Measurements from ENCODE around the gene ATP6V0B. TPM values are rescaled to one million over a fixed set of nuclear protein-coding genes. Genes with fewer than 3 reads are reported as not detected.

ATP6V0B gene
- total and polyA plus RNA-seq, 2 of the 4 experiments (the other 2 are of a cell fraction), result 72.1 to 169 TPM

DNA sequence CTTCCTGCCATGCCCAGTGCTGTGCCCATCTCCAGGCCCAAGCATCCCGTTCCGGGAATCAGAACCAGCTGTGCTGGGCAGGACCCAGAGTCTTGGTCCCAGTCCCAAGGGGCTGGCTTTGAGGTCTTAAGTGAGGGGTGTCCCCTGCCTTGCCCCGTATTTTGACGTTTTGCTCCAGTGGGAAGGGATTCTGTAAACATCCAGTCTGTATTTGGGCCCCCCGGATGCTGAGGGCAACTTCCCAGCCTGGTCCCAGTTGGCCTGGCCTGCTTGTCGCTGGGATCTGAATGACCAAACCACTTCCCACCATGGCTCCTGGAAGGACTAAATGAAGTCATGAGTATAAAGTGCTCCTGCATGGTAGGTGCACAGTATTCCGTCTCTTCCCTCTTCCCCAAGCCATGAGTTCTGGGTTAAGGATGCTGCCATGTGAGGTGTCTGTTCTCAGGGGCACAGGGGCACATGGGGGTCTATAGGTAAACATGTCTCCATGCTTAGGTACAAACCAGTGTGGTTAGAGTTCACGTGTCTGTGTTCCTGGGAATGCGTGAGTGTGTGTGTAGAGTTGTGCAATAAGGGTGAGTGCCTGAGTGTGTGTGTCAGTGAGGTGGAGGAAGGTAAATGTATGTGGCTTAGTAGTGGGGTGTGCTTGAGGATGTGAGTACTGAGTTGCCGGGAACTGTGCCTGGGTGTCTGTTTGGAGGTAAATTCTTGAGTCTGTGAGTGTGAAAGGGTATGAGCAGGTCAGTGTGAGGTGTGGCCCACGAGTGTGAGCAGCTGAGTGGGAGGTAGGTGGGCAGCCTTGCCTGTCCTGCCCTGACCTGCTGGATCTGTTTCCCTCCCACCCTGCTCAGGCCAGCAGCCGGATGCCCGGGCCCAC, 5.7 kb downstream of the ATP6V0B start:
- H2BK20ac ChIP-seq (ENCODE audit: low read depth, low read length), result no peak overlapping the region
- in situ Hi-C loops (cut with MboI; ENCODE audit: low sequenced_read_pairs) (no loop called here), intact Hi-C loops (cut with micrococcal nuclease) (no loop called here), dilution Hi-C loops (cut with HindIII; ENCODE audit: low sequenced_read_pairs, unreplicated experiment) (no loop called here)
- peak overlapping the region; percentile 90 for H4K91ac ChIP-seq (ENCODE audit: insufficient read depth, low read depth, low read length)
- peak overlapping the region; percentile 75 for H3K9ac ChIP-seq (ENCODE audit: low read depth, low read length)
- WGBS, 2 experiments (ENCODE audit: extremely low coverage in 2 of 2, insufficient read length in 1 of 2), result 60% methylated on average over 1 of the region's 13 CpGs; no CpG with 5 or more reads in 1 of the 2 experiments
- peak overlapping the region; percentile 95 for H3K4ac ChIP-seq (ENCODE audit: low read depth, low read length)
- no peaks in the 10 kb centered on the region for H3K9me3 ChIP-seq (ENCODE audit: control insufficient read depth, insufficient read depth, low read length)
- H3K36me3 ChIP-seq (ENCODE audit: control insufficient read depth, insufficient read depth, low read length), result peaks cover 47% of the 10 kb centered on the region
- no peaks in the 10 kb centered on the region for H3K27me3 ChIP-seq (ENCODE audit: control insufficient read depth, insufficient read depth, low read length)
- ATAC-seq (ENCODE audit: low read depth) (peak; percentile 2), DNase-seq (peak; percentile 56)
- peak overlapping the region; percentile 72 for H3K4me3 ChIP-seq (ENCODE audit: insufficient read depth, low read depth, low read length)
- H3K4me1 ChIP-seq (ENCODE audit: control insufficient read depth, insufficient read depth, low read length), result peaks cover 21% of the 10 kb centered on the region
- H4K5ac ChIP-seq (ENCODE audit: low read depth, low read length), result no peak overlapping the region
- TF ChIP-seq, protein P1, sequence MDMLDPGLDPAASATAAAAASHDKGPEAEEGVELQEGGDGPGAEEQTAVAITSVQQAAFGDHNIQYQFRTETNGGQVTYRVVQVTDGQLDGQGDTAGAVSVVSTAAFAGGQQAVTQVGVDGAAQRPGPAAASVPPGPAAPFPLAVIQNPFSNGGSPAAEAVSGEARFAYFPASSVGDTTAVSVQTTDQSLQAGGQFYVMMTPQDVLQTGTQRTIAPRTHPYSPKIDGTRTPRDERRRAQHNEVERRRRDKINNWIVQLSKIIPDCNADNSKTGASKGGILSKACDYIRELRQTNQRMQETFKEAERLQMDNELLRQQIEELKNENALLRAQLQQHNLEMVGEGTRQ (IDR thresholded peaks at IDR 0.05; ENCODE audit: low read depth, low read length), result no peak
- TF ChIP-seq CEBPB (IDR thresholded peaks at IDR 0.05; ENCODE audit: low read depth, low read length), result peak; percentile 97
- TF ChIP-seq, protein P2, sequence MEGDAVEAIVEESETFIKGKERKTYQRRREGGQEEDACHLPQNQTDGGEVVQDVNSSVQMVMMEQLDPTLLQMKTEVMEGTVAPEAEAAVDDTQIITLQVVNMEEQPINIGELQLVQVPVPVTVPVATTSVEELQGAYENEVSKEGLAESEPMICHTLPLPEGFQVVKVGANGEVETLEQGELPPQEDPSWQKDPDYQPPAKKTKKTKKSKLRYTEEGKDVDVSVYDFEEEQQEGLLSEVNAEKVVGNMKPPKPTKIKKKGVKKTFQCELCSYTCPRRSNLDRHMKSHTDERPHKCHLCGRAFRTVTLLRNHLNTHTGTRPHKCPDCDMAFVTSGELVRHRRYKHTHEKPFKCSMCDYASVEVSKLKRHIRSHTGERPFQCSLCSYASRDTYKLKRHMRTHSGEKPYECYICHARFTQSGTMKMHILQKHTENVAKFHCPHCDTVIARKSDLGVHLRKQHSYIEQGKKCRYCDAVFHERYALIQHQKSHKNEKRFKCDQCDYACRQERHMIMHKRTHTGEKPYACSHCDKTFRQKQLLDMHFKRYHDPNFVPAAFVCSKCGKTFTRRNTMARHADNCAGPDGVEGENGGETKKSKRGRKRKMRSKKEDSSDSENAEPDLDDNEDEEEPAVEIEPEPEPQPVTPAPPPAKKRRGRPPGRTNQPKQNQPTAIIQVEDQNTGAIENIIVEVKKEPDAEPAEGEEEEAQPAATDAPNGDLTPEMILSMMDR (conservative IDR thresholded peaks at IDR 0.05; ENCODE audit: low read depth, low read length), result no peak
- no peak for TF ChIP-seq SMC3 (IDR thresholded peaks at IDR 0.05; ENCODE audit: low read depth, low read length)
- 0 out of 2 replicates have a peak, but pooled peaks have one; percentile 10 for TF ChIP-seq BHLHE40 (IDR thresholded peaks at IDR 0.05; ENCODE audit: low read depth, low read length)
- peak overlapping the region; percentile 65 to 79 for H4K8ac ChIP-seq (ENCODE audit: low read depth in 2 of 2, low read length in 2 of 2)
- peak overlapping the region; percentile 88 for H3K14ac ChIP-seq (replicated peaks; ENCODE audit: low read depth, low read length)
- ChIA-PET CTCF (no interaction called here), POLR2A (ENCODE audit: unreplicated experiment) (no interaction called here)
- peak overlapping the region; percentile 69; the same call in 1 of the 3 replicates for H2BK15ac ChIP-seq (ENCODE audit: low read depth, low read length)
- H3K18ac ChIP-seq (ENCODE audit: low read depth, low read length), result no peak overlapping the region
- H2BK5ac ChIP-seq (ENCODE audit: low read depth, low read length, poor library complexity, severe bottlenecking), result peak overlapping the region; percentile 69
- H3K23ac ChIP-seq (ENCODE audit: low read depth, low read length), result peak overlapping the region; percentile 81
- H2AK9ac ChIP-seq (replicated peaks; ENCODE audit: low read depth, low read length, poor library complexity), result peak overlapping the region; percentile 100
- peak overlapping the region; percentile 76 for H2AK5ac ChIP-seq (ENCODE audit: low read depth, low read length)
- H3K4me2 ChIP-seq (ENCODE audit: low read depth, low read length), result peak overlapping the region; percentile 96
- H3K9me1 ChIP-seq (ENCODE audit: insufficient read depth, low read length), result peaks cover 41% of the 10 kb centered on the region
- H2AFZ ChIP-seq (replicated peaks; ENCODE audit: low read length, poor library complexity), result peak overlapping the region; percentile 91
- peak overlapping the region; percentile 86 for H3K27ac ChIP-seq (ENCODE audit: insufficient read depth, low read length)
- H3K56ac ChIP-seq (ENCODE audit: extremely low read depth, insufficient read depth, low read length), result 0 out of 2 replicates have a peak overlapping the region, but pooled peaks have one; percentile 39
- BruUV-seq (replicated peaks), result no TSS peak
- H4K20me1 ChIP-seq (ENCODE audit: insufficient read depth, low read length), result peaks cover 55% of the 10 kb centered on the region
- peak overlapping the region; percentile 20; the same call in 1 of the 2 replicates for H2BK120ac ChIP-seq (ENCODE audit: low read depth, low read length)
- peaks cover 47 to 83% of the 10 kb centered on the region in 2 experiments; a peak in 3 of 4 replicates for H3K79me1 ChIP-seq (ENCODE audit: low read depth in 1 of 2, low read length in 2 of 2)

All from IMR-90 (cell line).